Skeletal muscle tissue (tissue), 1 donor: ENCODE measurements around the gene MS4A14. TPM values are rescaled to one million over a fixed set of nuclear protein-coding genes. Genes with fewer than 3 reads are reported as not detected.

Experiments
- total RNA-seq: library from RNA; depleted of rRNA; stranded (reverse); fragments of >200 nt; gene quantifications from one replicate; pipeline ENCODE4 v1.2.3, GENCODE V29; 2014

MS4A14 gene
- total RNA-seq, 1 donor from 2014 or later = under 0.01 TPM

Other genes with a start within 250 kb of the MS4A14 start
- 33.4 TPM for gene MS4A6A, start 213.4 kb upstream of the MS4A14 start, total RNA-seq
- not detected for gene MS4A4E, start 153.3 kb upstream of the MS4A14 start, total RNA-seq
- gene MS4A4A, start 115.8 kb upstream of the MS4A14 start, total RNA-seq = 11.5 TPM
- not detected for gene MS4A6E, start 69.2 kb upstream of the MS4A14 start, total RNA-seq
- gene MS4A7, start 17.9 kb upstream of the MS4A14 start, total RNA-seq = 5.2 TPM
- not detected for gene MS4A5, start 33.1 kb downstream of the MS4A14 start, total RNA-seq
- 1.6 TPM for gene MS4A1, start 59.4 kb downstream of the MS4A14 start, total RNA-seq
- gene MS4A12, start 96.3 kb downstream of the MS4A14 start, total RNA-seq = not detected
- not detected for gene MS4A13, start 118.9 kb downstream of the MS4A14 start, total RNA-seq